ENCODE measurements around the gene FHOD1. TPM values are rescaled to one million over a fixed set of nuclear protein-coding genes. Genes with fewer than 3 reads are reported as not detected.

Gene FHOD1
- total RNA-seq, 2 experiments from 2014 or later, result 16.5 to 55.0 TPM

DNA sequence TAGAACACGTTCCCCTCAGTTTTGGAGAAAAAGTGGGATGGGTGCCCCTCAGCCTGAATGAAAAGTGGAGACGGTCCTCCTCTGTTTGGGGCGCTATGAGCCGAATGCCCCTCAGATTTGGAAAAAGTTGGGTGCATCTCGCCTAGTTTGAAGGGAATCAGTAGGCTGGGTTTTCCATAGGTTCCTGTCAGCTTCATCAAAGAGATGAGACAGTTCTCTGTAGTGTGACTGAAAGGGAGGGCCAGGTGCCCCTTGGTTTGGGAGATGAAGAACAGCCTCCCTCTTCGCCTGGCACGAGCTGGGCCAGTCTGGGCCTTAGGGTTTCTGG is 756 bp upstream of the FHOD1 start:
- Histone ChIP-seq H3K9me3 (ENCODE audit: low read length) (no peaks in the 10 kb centered on the region), H3K4me3 (ENCODE audit: low read depth, low read length, poor library complexity, severe bottlenecking) (peak overlapping the region; percentile 86), H3K4me1 (ENCODE audit: insufficient read depth, low read length, poor library complexity, severe bottlenecking) (peaks cover 46% of the 10 kb centered on the region), H3K36me3 (ENCODE audit: insufficient read depth, low read length) (no peaks in the 10 kb centered on the region), H3K79me2 (ENCODE audit: insufficient read depth, low read depth, low read length) (no peaks in the 10 kb centered on the region; the same call in 1 of the 2 replicates), H2AFZ (ENCODE audit: low read length) (peak overlapping the region; percentile 53; the same call in 1 of the 2 replicates), H3K4me2 (ENCODE audit: low read length) (peak overlapping the region; percentile 94), H3K27ac (ENCODE audit: low read depth, low read length, poor library complexity, severe bottlenecking) (no peak overlapping the region), H4K20me1 (ENCODE audit: insufficient read depth, low read length) (no peaks in the 10 kb centered on the region), H3K9me2 (ENCODE audit: insufficient read depth, low read length) (no peaks in the 10 kb centered on the region)
- TF ChIP-seq, protein P1, sequence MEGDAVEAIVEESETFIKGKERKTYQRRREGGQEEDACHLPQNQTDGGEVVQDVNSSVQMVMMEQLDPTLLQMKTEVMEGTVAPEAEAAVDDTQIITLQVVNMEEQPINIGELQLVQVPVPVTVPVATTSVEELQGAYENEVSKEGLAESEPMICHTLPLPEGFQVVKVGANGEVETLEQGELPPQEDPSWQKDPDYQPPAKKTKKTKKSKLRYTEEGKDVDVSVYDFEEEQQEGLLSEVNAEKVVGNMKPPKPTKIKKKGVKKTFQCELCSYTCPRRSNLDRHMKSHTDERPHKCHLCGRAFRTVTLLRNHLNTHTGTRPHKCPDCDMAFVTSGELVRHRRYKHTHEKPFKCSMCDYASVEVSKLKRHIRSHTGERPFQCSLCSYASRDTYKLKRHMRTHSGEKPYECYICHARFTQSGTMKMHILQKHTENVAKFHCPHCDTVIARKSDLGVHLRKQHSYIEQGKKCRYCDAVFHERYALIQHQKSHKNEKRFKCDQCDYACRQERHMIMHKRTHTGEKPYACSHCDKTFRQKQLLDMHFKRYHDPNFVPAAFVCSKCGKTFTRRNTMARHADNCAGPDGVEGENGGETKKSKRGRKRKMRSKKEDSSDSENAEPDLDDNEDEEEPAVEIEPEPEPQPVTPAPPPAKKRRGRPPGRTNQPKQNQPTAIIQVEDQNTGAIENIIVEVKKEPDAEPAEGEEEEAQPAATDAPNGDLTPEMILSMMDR (conservative IDR thresholded peaks at IDR 0.05; ENCODE audit: low read length), result no peak
- no peak for TF ChIP-seq EZH2phosphoT487 (IDR thresholded peaks at IDR 0.05; ENCODE audit: borderline replicate concordance, low read depth, low read length)
- CTCF ChIA-PET (ENCODE audit: unreplicated experiment), result interaction anchor here (1.0 kb wide), 2 partner anchors 10 to 21 kb away, joined by 3 to 5 read pairs; partner anchors contain the start of gene TMEM208
- POLR2A ChIA-PET, result interaction anchor here (0.6 to 1.0 kb wide), 4 partner anchors 20 to 273 kb away, joined by 3 to 5 read pairs (median 4); partner anchors contain the start of genes ATP6V0D1 and TMEM208
- intact Hi-C loops (cut with micrococcal nuclease; ENCODE audit: unreplicated experiment), result no loop called here
- no TSS peak for BruUV-seq (replicated peaks)
- DNase-seq (ENCODE audit: low spot score), result no peak

- DNase-seq (ENCODE audit: low spot score), result peak; percentile 45
- Histone ChIP-seq H3K9me3 (ENCODE audit: low read length) (no peaks in the 10 kb centered on the region), H3K27ac (ENCODE audit: low read depth, low read length, poor library complexity, severe bottlenecking) (peak overlapping the region; percentile 70), H2AFZ (ENCODE audit: low read length) (peak overlapping the region; percentile 73; the same call in 1 of the 2 replicates), H4K20me1 (ENCODE audit: insufficient read depth, low read length) (no peaks in the 10 kb centered on the region), H3K4me1 (ENCODE audit: insufficient read depth, low read length, poor library complexity, severe bottlenecking) (peaks cover 54% of the 10 kb centered on the region), H3K4me2 (ENCODE audit: low read length) (peak overlapping the region; percentile 94), H3K79me2 (ENCODE audit: insufficient read depth, low read depth, low read length) (no peaks in the 10 kb centered on the region; the same call in 1 of the 2 replicates), H3K4me3 (ENCODE audit: low read depth, low read length, poor library complexity, severe bottlenecking) (peak overlapping the region; percentile 86), H3K9me2 (ENCODE audit: insufficient read depth, low read length) (no peaks in the 10 kb centered on the region), H3K36me3 (ENCODE audit: insufficient read depth, low read length) (no peaks in the 10 kb centered on the region)
- intact Hi-C loops (cut with micrococcal nuclease; ENCODE audit: unreplicated experiment), result loop anchor here (1.0 to 2.0 kb wide), 3 partner anchors 19 to 87 kb away; partner anchors contain the start of genes E2F4, FBXL8, TMEM208 and TRADD
- POLR2A ChIA-PET, result interaction anchor here (0.5 to 1.5 kb wide), 4 partner anchors 13 to 233 kb away, joined by 3 to 4 read pairs (median 4); partner anchors contain the start of gene TMEM208
- no peak for TF ChIP-seq EZH2phosphoT487 (IDR thresholded peaks at IDR 0.05; ENCODE audit: borderline replicate concordance, low read depth, low read length)
- TF ChIP-seq, protein P1 (conservative IDR thresholded peaks at IDR 0.05; ENCODE audit: low read length), result no peak
- CTCF ChIA-PET (ENCODE audit: unreplicated experiment), result interaction anchor here (0.6 kb wide), 1 partner anchor 20 kb away, joined by 5 read pairs; no protein-coding TSS in a partner anchor
- BruUV-seq (replicated peaks), result no TSS peak
Measured at GRCh38 chr16:67246756-67247191, 507 bp downstream of the FHOD1 start.

All from OCI-LY7 (cell line).